Tibial nerve (tissue), 4 donors: ENCODE measurements around the gene RBP3.

Source experiments
- CTCF ChIP-seq, 5 experiments: fragments of 200-600 bp in 3 of 5; fragments of 450-650 bp in 2 of 5; sonication (generic) in 3 of 5; IDR thresholded peaks; one replicate each; pipeline ENCODE4 v1.5.1; 2016 to 2019; ENCODE audit warnings: antibody characterized with exemption in 5 of 5, mild to moderate bottlenecking in 3 of 5, moderate library complexity in 2 of 5
- EP300 ChIP-seq, 2 donors: sonication (generic); formaldehyde crosslinking; IDR thresholded peaks; one replicate each; pipeline ENCODE4 v1.6.1; 2017; ENCODE audit warnings: antibody characterized with exemption in 2 of 2, mild to moderate bottlenecking in 1 of 2
- POLR2A ChIP-seq, 2 donors: fragments of 450-650 bp; IDR thresholded peaks; one replicate each; pipeline ENCODE4 v1.6.1; 2017; ENCODE audit warnings: antibody characterized with exemption in 2 of 2, mild to moderate bottlenecking in 2 of 2, moderate library complexity in 2 of 2

- TF ChIP-seq CTCF (IDR thresholded peaks at IDR 0.05) (no peak), EP300 (IDR thresholded peaks at IDR 0.05) (no peak), POLR2A (IDR thresholded peaks at IDR 0.05) (no peak)
These were observed 21.2 kb upstream of the RBP3 start for GRCh38 chr10:47326927-47327330.
